WTC11 (cell line): ENCODE data around the gene CHIT1. TPM values are rescaled to one million over a fixed set of nuclear protein-coding genes. Genes with fewer than 3 reads are reported as not detected.

Experiments
- ATAC-seq: fragments of 200-7000 bp; cut with Tn5 transposase; 2 replicates; pipeline ENCODE4 v1.10.0; 2021; ENCODE audit warnings: mild to moderate bottlenecking, moderate library complexity
- CTCF ChIA-PET: fragments of 300-600 bp; sonication (Branson Sonifier 250); formaldehyde crosslinking; loops from one replicate; lab custom pipeline; 2021; ENCODE audit warnings: antibody characterized with exemption; lab: Charles Lee
- POLR2A ChIA-PET: fragments of 350-600 bp; sonication (Branson Sonifier 250); formaldehyde crosslinking; loops from one replicate; lab custom pipeline; 2021; ENCODE audit warnings: antibody characterized with exemption; lab: Charles Lee
- DNase-seq: peaks from one replicate; pipeline ENCODE4 v3.0.0; 2021; ENCODE audit warnings: low spot score
- H3K27ac Mint-ChIP-seq: 2 replicates; pipeline ENCODE4 v1.8.0; 2021; ENCODE audit warnings: mixed read lengths
- H3K27me3 Mint-ChIP-seq: 2 replicates; pipeline ENCODE4 v1.8.0; 2021; ENCODE audit warnings: low read depth, mild to moderate bottlenecking, moderate library complexity, mixed read lengths
- H3K36me3 Mint-ChIP-seq: 2 replicates; pipeline ENCODE4 v1.8.0; 2021; ENCODE audit warnings: mixed read lengths
- H3K4me1 Mint-ChIP-seq: 2 replicates; pipeline ENCODE4 v1.8.0; 2022; ENCODE audit warnings: mixed read lengths
- H3K4me3 Mint-ChIP-seq: 2 replicates; pipeline ENCODE4 v1.8.0; 2021; ENCODE audit warnings: mild to moderate bottlenecking, moderate library complexity, mixed read lengths
- H3K9me3 Mint-ChIP-seq: 2 replicates; pipeline ENCODE4 v1.8.0; 2021; ENCODE audit warnings: mixed read lengths
- CBFB ChIP-seq: sonication (generic); formaldehyde crosslinking; IDR thresholded peaks from 2 replicates; pipeline ENCODE4 v1.8.1; 2022; ENCODE audit warnings: mild to moderate bottlenecking, low read depth, missing genetic modification reagents
- E2F1 ChIP-seq: sonication (generic); formaldehyde crosslinking; IDR thresholded peaks from 2 replicates; pipeline ENCODE4 v1.8.0; 2022; ENCODE audit warnings: mild to moderate bottlenecking, missing genetic modification reagents
- E2F5 ChIP-seq: sonication (generic); formaldehyde crosslinking; IDR thresholded peaks from 2 replicates; pipeline ENCODE4 v1.8.1; 2022; ENCODE audit warnings: mild to moderate bottlenecking, moderate library complexity, missing genetic modification reagents
- ESRRA ChIP-seq: sonication (generic); formaldehyde crosslinking; IDR thresholded peaks from 2 replicates; pipeline ENCODE4 v1.8.1; 2022; ENCODE audit warnings: mild to moderate bottlenecking, missing genetic modification reagents, borderline replicate concordance
- FOXJ3 ChIP-seq: sonication (generic); formaldehyde crosslinking; IDR thresholded peaks from 2 replicates; pipeline ENCODE4 v1.9.0; 2021; ENCODE audit warnings: missing genetic modification reagents, mild to moderate bottlenecking, borderline replicate concordance
- GRHL2 ChIP-seq: fragments of 250-450 bp; sonication (Bioruptor Pico); IDR thresholded peaks from 2 replicates; pipeline ENCODE4 v1.8.0; 2022; ENCODE audit warnings: mild to moderate bottlenecking, moderate library complexity; ENCODE audit not compliant: insufficient replicate concordance, severe bottlenecking
- PREB ChIP-seq: sonication (generic); formaldehyde crosslinking; IDR thresholded peaks from 2 replicates; pipeline ENCODE4 v1.8.1; 2022; ENCODE audit warnings: mild to moderate bottlenecking, missing genetic modification reagents, moderate library complexity, borderline replicate concordance
- PRRX2 ChIP-seq: fragments of 250-450 bp; sonication (Bioruptor Pico); IDR thresholded peaks from 2 replicates; pipeline ENCODE4 v1.8.0; 2021; ENCODE audit warnings: mild to moderate bottlenecking
- SMAD4 ChIP-seq: sonication (generic); formaldehyde crosslinking; IDR thresholded peaks from 2 replicates; pipeline ENCODE4 v1.8.0; 2022; ENCODE audit warnings: mild to moderate bottlenecking, missing genetic modification reagents
- ZBTB21 ChIP-seq: sonication (generic); formaldehyde crosslinking; IDR thresholded peaks from 2 replicates; pipeline ENCODE4 v1.8.1; 2023; ENCODE audit warnings: mild to moderate bottlenecking, missing genetic modification reagents, borderline replicate concordance
- ZNF232 ChIP-seq: sonication (generic); formaldehyde crosslinking; IDR thresholded peaks from 2 replicates; pipeline ENCODE4 v1.8.0; 2022; ENCODE audit warnings: mild to moderate bottlenecking, missing genetic modification reagents
- ZNF281 ChIP-seq: sonication (generic); formaldehyde crosslinking; IDR thresholded peaks from 2 replicates; pipeline ENCODE4 v1.8.0; 2023; ENCODE audit warnings: mild to moderate bottlenecking, missing genetic modification reagents
- ZNF512 ChIP-seq: sonication (generic); formaldehyde crosslinking; IDR thresholded peaks from 2 replicates; pipeline ENCODE4 v1.8.1; 2022; ENCODE audit warnings: missing genetic modification reagents, borderline replicate concordance
- ZNF671 ChIP-seq: fragments of 250-450 bp; sonication (Bioruptor Pico); IDR thresholded peaks from 2 replicates; pipeline ENCODE4 v1.8.0; 2021; ENCODE audit warnings: mild to moderate bottlenecking
- total RNA-seq: library from RNA; stranded (reverse); gene quantifications from 3 replicates; pipeline ENCODE4 v1.2.3, GENCODE V29; 2021
- TF ChIP-seq, protein P1 (sequence below): sonication (generic); formaldehyde crosslinking; IDR thresholded peaks from 2 replicates; pipeline ENCODE4 v1.8.0; 2022; ENCODE audit warnings: missing genetic modification reagents
- TF ChIP-seq, protein P2 (sequence below): sonication (generic); formaldehyde crosslinking; IDR thresholded peaks from 2 replicates; pipeline ENCODE4 v1.8.1; 2023; ENCODE audit warnings: mild to moderate bottlenecking, moderate library complexity, missing genetic modification reagents
- TF ChIP-seq, protein P3 (sequence below): fragments of 250-450 bp; sonication (Bioruptor Pico); IDR thresholded peaks from 2 replicates; pipeline ENCODE4 v1.8.0; 2021; ENCODE audit warnings: mild to moderate bottlenecking
- TF ChIP-seq, protein P4 (sequence below): sonication (generic); formaldehyde crosslinking; IDR thresholded peaks from 2 replicates; pipeline ENCODE4 v1.8.0; 2022; ENCODE audit warnings: mild to moderate bottlenecking, missing genetic modification reagents

CHIT1 gene
- total RNA-seq, 1 experiment from 2014 or later, result 0.15 TPM

GRCh38 chr1:203251466-203251865, 22.0 kb upstream of the CHIT1 start:
- CTCF ChIA-PET, result interaction anchor here (1.3 kb wide), 1 partner anchor 22 kb away, joined by 4 read pairs; no protein-coding TSS in a partner anchor
- Mint-ChIP-seq H3K36me3 (peaks cover 6% of the 10 kb centered on the region), H3K27ac (no peak overlapping the region), H3K9me3 (peaks cover 22% of the 10 kb centered on the region)
- TF ChIP-seq, protein P1, sequence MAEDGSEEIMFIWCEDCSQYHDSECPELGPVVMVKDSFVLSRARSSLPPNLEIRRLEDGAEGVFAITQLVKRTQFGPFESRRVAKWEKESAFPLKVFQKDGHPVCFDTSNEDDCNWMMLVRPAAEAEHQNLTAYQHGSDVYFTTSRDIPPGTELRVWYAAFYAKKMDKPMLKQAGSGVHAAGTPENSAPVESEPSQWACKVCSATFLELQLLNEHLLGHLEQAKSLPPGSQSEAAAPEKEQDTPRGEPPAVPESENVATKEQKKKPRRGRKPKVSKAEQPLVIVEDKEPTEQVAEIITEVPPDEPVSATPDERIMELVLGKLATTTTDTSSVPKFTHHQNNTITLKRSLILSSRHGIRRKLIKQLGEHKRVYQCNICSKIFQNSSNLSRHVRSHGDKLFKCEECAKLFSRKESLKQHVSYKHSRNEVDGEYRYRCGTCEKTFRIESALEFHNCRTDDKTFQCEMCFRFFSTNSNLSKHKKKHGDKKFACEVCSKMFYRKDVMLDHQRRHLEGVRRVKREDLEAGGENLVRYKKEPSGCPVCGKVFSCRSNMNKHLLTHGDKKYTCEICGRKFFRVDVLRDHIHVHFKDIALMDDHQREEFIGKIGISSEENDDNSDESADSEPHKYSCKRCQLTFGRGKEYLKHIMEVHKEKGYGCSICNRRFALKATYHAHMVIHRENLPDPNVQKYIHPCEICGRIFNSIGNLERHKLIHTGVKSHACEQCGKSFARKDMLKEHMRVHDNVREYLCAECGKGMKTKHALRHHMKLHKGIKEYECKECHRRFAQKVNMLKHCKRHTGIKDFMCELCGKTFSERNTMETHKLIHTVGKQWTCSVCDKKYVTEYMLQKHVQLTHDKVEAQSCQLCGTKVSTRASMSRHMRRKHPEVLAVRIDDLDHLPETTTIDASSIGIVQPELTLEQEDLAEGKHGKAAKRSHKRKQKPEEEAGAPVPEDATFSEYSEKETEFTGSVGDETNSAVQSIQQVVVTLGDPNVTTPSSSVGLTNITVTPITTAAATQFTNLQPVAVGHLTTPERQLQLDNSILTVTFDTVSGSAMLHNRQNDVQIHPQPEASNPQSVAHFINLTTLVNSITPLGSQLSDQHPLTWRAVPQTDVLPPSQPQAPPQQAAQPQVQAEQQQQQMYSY, result no peak
- TF ChIP-seq, protein P2, sequence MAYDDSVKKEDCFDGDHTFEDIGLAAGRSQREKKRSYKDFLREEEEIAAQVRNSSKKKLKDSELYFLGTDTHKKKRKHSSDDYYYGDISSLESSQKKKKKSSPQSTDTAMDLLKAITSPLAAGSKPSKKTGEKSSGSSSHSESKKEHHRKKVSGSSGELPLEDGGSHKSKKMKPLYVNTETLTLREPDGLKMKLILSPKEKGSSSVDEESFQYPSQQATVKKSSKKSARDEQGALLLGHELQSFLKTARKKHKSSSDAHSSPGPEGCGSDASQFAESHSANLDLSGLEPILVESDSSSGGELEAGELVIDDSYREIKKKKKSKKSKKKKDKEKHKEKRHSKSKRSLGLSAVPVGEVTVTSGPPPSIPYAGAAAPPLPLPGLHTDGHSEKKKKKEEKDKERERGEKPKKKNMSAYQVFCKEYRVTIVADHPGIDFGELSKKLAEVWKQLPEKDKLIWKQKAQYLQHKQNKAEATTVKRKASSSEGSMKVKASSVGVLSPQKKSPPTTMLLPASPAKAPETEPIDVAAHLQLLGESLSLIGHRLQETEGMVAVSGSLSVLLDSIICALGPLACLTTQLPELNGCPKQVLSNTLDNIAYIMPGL (CRISPR knock-in tag), result no peak
- TF ChIP-seq FOXJ3 (CRISPR knock-in tag), result no peak
- TF ChIP-seq CBFB, result no peak
- TF ChIP-seq PREB (CRISPR knock-in tag), result no peak
- TF ChIP-seq GRHL2 (CRISPR knock-in tag), result no peak
- TF ChIP-seq, all 79 proteins: peak for 0
- H3K4me3 Mint-ChIP-seq, result no peak overlapping the region
- no peak for ATAC-seq
- no peaks in the 10 kb centered on the region for H3K4me1 Mint-ChIP-seq
- peaks cover 24% of the 10 kb centered on the region for H3K27me3 Mint-ChIP-seq
- POLR2A ChIA-PET, result no interaction called here
- DNase-seq, result no peak

DNA sequence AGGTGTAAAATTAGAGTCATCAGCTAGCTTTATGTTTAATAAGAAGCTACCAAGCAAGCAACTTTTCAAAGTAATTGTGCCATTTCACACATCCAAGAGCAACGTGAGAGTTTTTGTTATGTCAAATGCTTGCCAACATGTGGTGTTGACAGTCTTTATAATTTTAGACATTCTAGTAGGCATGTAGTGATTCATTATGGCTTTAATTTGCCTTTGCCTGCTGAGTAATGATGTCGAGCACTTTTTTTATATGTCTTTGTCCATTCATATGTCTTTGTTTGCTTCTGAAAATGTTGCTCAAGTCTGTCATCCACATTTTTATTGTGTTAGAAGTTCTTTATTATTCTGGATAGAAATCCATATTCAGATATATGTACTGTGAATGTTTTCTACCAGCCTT, 21.4 kb upstream of the CHIT1 start:
- peaks cover 20% of the 10 kb centered on the region for H3K9me3 Mint-ChIP-seq
- H3K27ac Mint-ChIP-seq, result no peak overlapping the region
- peaks cover 25% of the 10 kb centered on the region for H3K27me3 Mint-ChIP-seq
- DNase-seq, result no peak
- CTCF ChIA-PET, result interaction anchor here (0.9 to 1.4 kb wide), 3 partner anchors 17 to 133 kb away, joined by 4 to 11 read pairs (median 4); no protein-coding TSS in a partner anchor
- ATAC-seq, result no peak
- H3K36me3 Mint-ChIP-seq, result peaks cover 1% of the 10 kb centered on the region
- no peak overlapping the region for H3K4me3 Mint-ChIP-seq
- POLR2A ChIA-PET, result no interaction called here
- no peaks in the 10 kb centered on the region for H3K4me1 Mint-ChIP-seq
- TF ChIP-seq PRRX2 (CRISPR knock-in tag), result no peak
- no peak for TF ChIP-seq ZNF512
- TF ChIP-seq E2F1, result no peak
- no peak for TF ChIP-seq ESRRA
- no peak for TF ChIP-seq ZNF671 (CRISPR knock-in tag)
- no peak for TF ChIP-seq ZNF281 (CRISPR knock-in tag)
- TF ChIP-seq, protein P3, sequence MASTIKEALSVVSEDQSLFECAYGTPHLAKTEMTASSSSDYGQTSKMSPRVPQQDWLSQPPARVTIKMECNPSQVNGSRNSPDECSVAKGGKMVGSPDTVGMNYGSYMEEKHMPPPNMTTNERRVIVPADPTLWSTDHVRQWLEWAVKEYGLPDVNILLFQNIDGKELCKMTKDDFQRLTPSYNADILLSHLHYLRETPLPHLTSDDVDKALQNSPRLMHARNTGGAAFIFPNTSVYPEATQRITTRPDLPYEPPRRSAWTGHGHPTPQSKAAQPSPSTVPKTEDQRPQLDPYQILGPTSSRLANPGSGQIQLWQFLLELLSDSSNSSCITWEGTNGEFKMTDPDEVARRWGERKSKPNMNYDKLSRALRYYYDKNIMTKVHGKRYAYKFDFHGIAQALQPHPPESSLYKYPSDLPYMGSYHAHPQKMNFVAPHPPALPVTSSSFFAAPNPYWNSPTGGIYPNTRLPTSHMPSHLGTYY (CRISPR knock-in tag), result no peak
- TF ChIP-seq E2F5 (CRISPR knock-in tag), result no peak
- TF ChIP-seq ZNF232 (CRISPR knock-in tag), result no peak
- TF ChIP-seq, protein P4, sequence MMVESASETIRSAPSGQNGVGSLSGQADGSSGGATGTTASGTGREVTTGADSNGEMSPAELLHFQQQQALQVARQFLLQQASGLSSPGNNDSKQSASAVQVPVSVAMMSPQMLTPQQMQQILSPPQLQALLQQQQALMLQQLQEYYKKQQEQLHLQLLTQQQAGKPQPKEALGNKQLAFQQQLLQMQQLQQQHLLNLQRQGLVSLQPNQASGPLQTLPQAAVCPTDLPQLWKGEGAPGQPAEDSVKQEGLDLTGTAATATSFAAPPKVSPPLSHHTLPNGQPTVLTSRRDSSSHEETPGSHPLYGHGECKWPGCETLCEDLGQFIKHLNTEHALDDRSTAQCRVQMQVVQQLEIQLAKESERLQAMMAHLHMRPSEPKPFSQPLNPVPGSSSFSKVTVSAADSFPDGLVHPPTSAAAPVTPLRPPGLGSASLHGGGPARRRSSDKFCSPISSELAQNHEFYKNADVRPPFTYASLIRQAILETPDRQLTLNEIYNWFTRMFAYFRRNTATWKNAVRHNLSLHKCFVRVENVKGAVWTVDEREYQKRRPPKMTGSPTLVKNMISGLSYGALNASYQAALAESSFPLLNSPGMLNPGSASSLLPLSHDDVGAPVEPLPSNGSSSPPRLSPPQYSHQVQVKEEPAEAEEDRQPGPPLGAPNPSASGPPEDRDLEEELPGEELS (CRISPR knock-in tag), result no peak
- no peak for TF ChIP-seq SMAD4 (CRISPR knock-in tag)
- no peak for TF ChIP-seq ZBTB21 (CRISPR knock-in tag)
